HCT116 (cell line): ENCODE measurements around the gene PKP3. TPM values are rescaled to one million over a fixed set of nuclear protein-coding genes. Genes with fewer than 3 reads are reported as not detected.

Source experiments
- ATAC-seq: fragments of 200-7000 bp; cut with Tn5 transposase; 2 replicates; pipeline ENCODE4 v1.9.1; 2020; ENCODE audit warnings: mild to moderate bottlenecking, moderate library complexity
- BruUV-seq: library from RNA; stranded (reverse); fragments of 400-500 nt; replicated peaks from 2 replicates; lab custom pipeline; 2021; lab: Mats Ljungman, UMichigan
- CTCF ChIA-PET: fragments of 300-600 bp; sonication (Branson Sonifier 250); formaldehyde crosslinking; loops from one replicate; lab custom pipeline; 2021; ENCODE audit warnings: antibody characterized with exemption; lab: Charles Lee
- POLR2A ChIA-PET: fragments of 300-600, 350-600 bp; sonication (Branson Sonifier 250); formaldehyde crosslinking; loops from one replicate; lab custom pipeline; 2021; ENCODE audit warnings: antibody characterized with exemption; lab: Charles Lee
- RAD21 ChIA-PET, 2 experiments: fragments of 300-600 bp; sonication (Branson Sonifier 250); formaldehyde crosslinking; loops; one replicate each; lab custom pipeline; 2023; ENCODE audit warnings: low total read pairs in 2 of 2; ENCODE audit not compliant: uncharacterized antibody in 2 of 2, unreplicated experiment in 2 of 2, low non-redundant PET in 1 of 2; lab: Charles Lee
- DNase-seq: peaks from one replicate; pipeline ENCODE4 v3.0.0-alpha.2; 2010; ENCODE audit warnings: low read depth, low spot score
- H2AFZ ChIP-seq: fragments of 200-600 bp; shearing (Covaris generic), sonication (generic); 2 replicates; pipeline ENCODE4 v1.6.1; 2017; ENCODE audit warnings: low read depth, mixed run types, mixed read lengths, antibody characterized with exemption, low read length; ENCODE audit not compliant: poor library complexity, severe bottlenecking
- H3K27ac ChIP-seq: 2 replicates; pipeline ENCODE4 v1.5.1; 2012; ENCODE audit warnings: low read depth, low read length
- H3K27me3 ChIP-seq: fragments of 200-600 bp; sonication (generic); 2 replicates; pipeline ENCODE4 v1.6.1; 2016; ENCODE audit warnings: mixed run types, low read length, mixed read lengths; ENCODE audit not compliant: insufficient read depth
- H3K36me3 ChIP-seq, 2 experiments: fragments of 200-500 bp in 1 of 2; fragments of 200-600 bp in 1 of 2; sonication (Bioruptor generic) in 1 of 2; sonication (generic) in 1 of 2; 2 replicates each; pipeline versions ENCODE4 v1.5.1 to v1.6.1; 2014 to 2016; ENCODE audit warnings: low read length in 2 of 2, inconsistent platforms in 1 of 2, mixed read lengths in 1 of 2, mixed run types in 1 of 2; ENCODE audit not compliant: insufficient read depth in 2 of 2, control insufficient read depth in 1 of 2
- H3K4me1 ChIP-seq, 2 experiments: fragments of 200-600 bp in 1 of 2; sonication (generic) in 1 of 2; 2 replicates each; pipeline versions ENCODE4 v1.5.1 to v1.6.1; 2012 to 2017; ENCODE audit warnings: low read length in 2 of 2, inconsistent platforms in 1 of 2, mild to moderate bottlenecking in 1 of 2, mixed read lengths in 1 of 2, mixed run types in 1 of 2, moderate library complexity in 1 of 2; ENCODE audit not compliant: insufficient read depth in 2 of 2, control insufficient read depth in 1 of 2
- H3K4me2 ChIP-seq: fragments of 200-600 bp; sonication (generic); 2 replicates; pipeline ENCODE4 v1.6.1; 2017; ENCODE audit warnings: mixed run types, low read length, mixed read lengths
- H3K4me3 ChIP-seq, 2 experiments: fragments of 200-600 bp in 1 of 2; sonication (generic) in 1 of 2; replicated peaks in 1 of 2; 2 replicates each; pipeline ENCODE4 v1.5.1; 2011 to 2016; ENCODE audit warnings: low read length in 2 of 2, control low read depth in 1 of 2, low read depth in 1 of 2, mild to moderate bottlenecking in 1 of 2, mixed read lengths in 1 of 2, mixed run types in 1 of 2
- H3K79me2 ChIP-seq: fragments of 200-600 bp; sonication (generic); 2 replicates; pipeline ENCODE4 v1.6.1; 2017; ENCODE audit warnings: mild to moderate bottlenecking, mixed run types, low read length, moderate library complexity, mixed read lengths; ENCODE audit not compliant: insufficient read depth
- H3K9ac ChIP-seq: fragments of 200-600 bp; sonication (generic); 2 replicates; pipeline ENCODE4 v1.6.1; 2016; ENCODE audit warnings: low read length, mixed read lengths
- H3K9me2 ChIP-seq: fragments of 200-600 bp; sonication (generic), shearing (Covaris generic); 2 replicates; pipeline ENCODE4 v1.6.1; 2017; ENCODE audit warnings: mixed run types, mild to moderate bottlenecking, moderate library complexity; ENCODE audit not compliant: insufficient read depth
- H3K9me3 ChIP-seq, 2 experiments: fragments of 200-500 bp in 1 of 2; fragments of 200-600 bp in 1 of 2; sonication (Bioruptor generic) in 1 of 2; sonication (generic) in 1 of 2; 2 replicates each; pipeline ENCODE4 v1.6.1; 2014 to 2017; ENCODE audit warnings: low read length in 2 of 2, mixed read lengths in 2 of 2, inconsistent platforms in 1 of 2, low read depth in 1 of 2, mild to moderate bottlenecking in 1 of 2, mixed run types in 1 of 2, moderate library complexity in 1 of 2; ENCODE audit not compliant: control insufficient read depth in 1 of 2, insufficient read depth in 1 of 2
- H4K20me1 ChIP-seq: fragments of 200-600 bp; sonication (generic), shearing (Covaris generic); 2 replicates; pipeline ENCODE4 v1.6.1; 2017; ENCODE audit warnings: mixed run types, mild to moderate bottlenecking, moderate library complexity; ENCODE audit not compliant: insufficient read depth
- CEBPB ChIP-seq: IDR thresholded peaks from 2 replicates; pipeline ENCODE4 v1.6.1; 2012; ENCODE audit warnings: low read depth
- CTCF ChIP-seq, 3 experiments: fragments of 200-600 bp in 1 of 3; sonication (generic) in 1 of 3; IDR thresholded peaks in 2 of 3; conservative IDR thresholded peaks in 1 of 3; 2 replicates each; pipeline ENCODE4 v1.5.1; 2012 to 2017; ENCODE audit warnings: low read depth in 2 of 3, low read length in 2 of 3, antibody characterized with exemption in 1 of 3, borderline replicate concordance in 1 of 3, control low read depth in 1 of 3, mild to moderate bottlenecking in 1 of 3, mixed read lengths in 1 of 3, mixed run types in 1 of 3, moderate library complexity in 1 of 3; ENCODE audit not compliant: insufficient read depth in 1 of 3
- EGR1 ChIP-seq: IDR thresholded peaks from 2 replicates; pipeline ENCODE4 v1.6.1; 2012; ENCODE audit warnings: low read depth
- ELF1 ChIP-seq: IDR thresholded peaks from 2 replicates; pipeline ENCODE4 v1.6.1; 2012; ENCODE audit warnings: low read depth, borderline replicate concordance
- EZH2 ChIP-seq: fragments of 200-600 bp; sonication (generic); IDR thresholded peaks from 2 replicates; pipeline ENCODE4 v1.6.1; 2017; ENCODE audit warnings: antibody characterized with exemption, mixed run types
- EZH2phosphoT487 ChIP-seq: fragments of 200-600 bp; IDR thresholded peaks from 2 replicates; pipeline ENCODE4 v1.6.1; 2018; ENCODE audit warnings: antibody characterized with exemption, borderline replicate concordance
- FOSL1 ChIP-seq: IDR thresholded peaks from 2 replicates; pipeline ENCODE4 v1.6.1; 2012; ENCODE audit warnings: low read depth
- RAD21 ChIP-seq: IDR thresholded peaks from 2 replicates; pipeline ENCODE4 v1.6.1; 2012; ENCODE audit warnings: low read depth, mild to moderate bottlenecking
- TCF7L2 ChIP-seq: IDR thresholded peaks from 2 replicates; pipeline ENCODE4 v1.7.0; 2011; ENCODE audit warnings: borderline replicate concordance, inconsistent platforms; ENCODE audit not compliant: insufficient read depth, insufficient read length; ENCODE audit errors: extremely low read depth
- YY1 ChIP-seq: IDR thresholded peaks from 2 replicates; pipeline ENCODE4 v1.6.1; 2011; ENCODE audit warnings: low read length, low read depth, moderate library complexity, mild to moderate bottlenecking; ENCODE audit not compliant: insufficient replicate concordance; ENCODE audit errors: extremely low read depth
- ZNF274 ChIP-seq: fragments of 200-500 bp; sonication (Bioruptor generic); IDR thresholded peaks from 2 replicates; pipeline ENCODE4 v1.6.1; 2014; ENCODE audit warnings: mild to moderate bottlenecking, low read depth, low read length, inconsistent platforms
- intact Hi-C: fragments of 100-400 bp; cut with micrococcal nuclease; formaldehyde crosslinking; loops from 2 replicates; pipeline ENCODE4 v1.10.0; 2022
- total RNA-seq: library from RNA; stranded (reverse); gene quantifications from one replicate; pipeline ENCODE4 v1.2.1, GENCODE V29; 2021; ENCODE audit not compliant: unreplicated experiment
- TF ChIP-seq, protein P1 (sequence below): IDR thresholded peaks from 2 replicates; pipeline ENCODE4 v1.6.1; 2011; ENCODE audit warnings: mild to moderate bottlenecking, low read length, moderate library complexity; ENCODE audit not compliant: insufficient replicate concordance; ENCODE audit errors: extremely low read depth
- TF ChIP-seq, protein P2 (sequence below): IDR thresholded peaks from 2 replicates; pipeline ENCODE4 v1.6.1; 2012; ENCODE audit warnings: low read depth

The PKP3 gene
- total RNA-seq, 1 experiment from 2014 or later: 157 TPM

DNA sequence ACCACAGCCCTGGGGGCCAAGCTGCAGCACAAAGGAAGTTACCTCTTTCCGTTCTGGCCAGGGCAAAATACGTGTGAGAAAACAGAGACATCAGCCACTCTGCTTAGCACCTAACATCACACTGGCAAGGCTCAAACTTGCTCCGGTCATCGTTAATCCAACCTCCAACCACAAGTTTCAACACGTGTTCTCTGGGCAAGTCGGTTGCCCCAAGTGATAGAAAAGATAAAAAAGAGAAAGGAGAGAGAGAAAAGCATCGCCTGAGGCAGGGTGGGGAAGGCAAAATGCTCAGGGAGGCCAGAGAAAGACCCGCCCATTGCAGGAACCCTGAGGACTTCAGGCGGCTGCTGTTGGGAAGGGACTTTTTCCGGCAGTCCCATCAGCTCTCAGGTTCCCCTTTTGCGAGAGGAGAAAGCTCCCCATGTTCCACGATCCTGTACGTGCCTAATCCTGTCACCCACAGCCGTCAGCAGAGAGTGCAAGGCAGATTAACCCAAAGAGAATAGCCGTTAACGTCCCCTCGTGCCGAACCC is 43.2 kb upstream of the PKP3 start:
- DNase-seq (no peak), ATAC-seq (no peak)
- Histone ChIP-seq H3K4me3 (no peak overlapping the region), H3K4me2 (no peak overlapping the region), H3K9me2 (no peaks in the 10 kb centered on the region), H3K9ac (no peak overlapping the region), H3K27ac (no peak overlapping the region), H3K9me3 (no peaks in the 10 kb centered on the region), H3K79me2 (no peaks in the 10 kb centered on the region), H3K4me1 (peaks cover 12% of the 10 kb centered on the region in 2 experiments), H2AFZ (no peak overlapping the region), H3K27me3 (no peaks in the 10 kb centered on the region), H3K36me3 (no peaks in the 10 kb centered on the region), H4K20me1 (no peaks in the 10 kb centered on the region)
- no TSS peak for BruUV-seq
- TF ChIP-seq CEBPB (no peak), ELF1 (no peak), FOSL1 (no peak), EGR1 (no peak), EZH2 (no peak), CTCF (IDR thresholded peaks at IDR 0.05 in 2 of 3, conservative IDR thresholded peaks at IDR 0.05 in 1 of 3; ENCODE audit: borderline replicate concordance in 1 of 3, insufficient read depth in 1 of 3, low read depth in 2 of 3, low read length in 2 of 3) (no peak), TCF7L2 (no peak), EZH2phosphoT487 (no peak), ZNF274 (no peak), YY1 (no peak), RAD21 (no peak)
- TF ChIP-seq, protein P1, sequence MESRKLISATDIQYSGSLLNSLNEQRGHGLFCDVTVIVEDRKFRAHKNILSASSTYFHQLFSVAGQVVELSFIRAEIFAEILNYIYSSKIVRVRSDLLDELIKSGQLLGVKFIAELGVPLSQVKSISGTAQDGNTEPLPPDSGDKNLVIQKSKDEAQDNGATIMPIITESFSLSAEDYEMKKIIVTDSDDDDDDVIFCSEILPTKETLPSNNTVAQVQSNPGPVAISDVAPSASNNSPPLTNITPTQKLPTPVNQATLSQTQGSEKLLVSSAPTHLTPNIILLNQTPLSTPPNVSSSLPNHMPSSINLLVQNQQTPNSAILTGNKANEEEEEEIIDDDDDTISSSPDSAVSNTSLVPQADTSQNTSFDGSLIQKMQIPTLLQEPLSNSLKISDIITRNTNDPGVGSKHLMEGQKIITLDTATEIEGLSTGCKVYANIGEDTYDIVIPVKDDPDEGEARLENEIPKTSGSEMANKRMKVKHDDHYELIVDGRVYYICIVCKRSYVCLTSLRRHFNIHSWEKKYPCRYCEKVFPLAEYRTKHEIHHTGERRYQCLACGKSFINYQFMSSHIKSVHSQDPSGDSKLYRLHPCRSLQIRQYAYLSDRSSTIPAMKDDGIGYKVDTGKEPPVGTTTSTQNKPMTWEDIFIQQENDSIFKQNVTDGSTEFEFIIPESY: no peak
- TF ChIP-seq, protein P2, sequence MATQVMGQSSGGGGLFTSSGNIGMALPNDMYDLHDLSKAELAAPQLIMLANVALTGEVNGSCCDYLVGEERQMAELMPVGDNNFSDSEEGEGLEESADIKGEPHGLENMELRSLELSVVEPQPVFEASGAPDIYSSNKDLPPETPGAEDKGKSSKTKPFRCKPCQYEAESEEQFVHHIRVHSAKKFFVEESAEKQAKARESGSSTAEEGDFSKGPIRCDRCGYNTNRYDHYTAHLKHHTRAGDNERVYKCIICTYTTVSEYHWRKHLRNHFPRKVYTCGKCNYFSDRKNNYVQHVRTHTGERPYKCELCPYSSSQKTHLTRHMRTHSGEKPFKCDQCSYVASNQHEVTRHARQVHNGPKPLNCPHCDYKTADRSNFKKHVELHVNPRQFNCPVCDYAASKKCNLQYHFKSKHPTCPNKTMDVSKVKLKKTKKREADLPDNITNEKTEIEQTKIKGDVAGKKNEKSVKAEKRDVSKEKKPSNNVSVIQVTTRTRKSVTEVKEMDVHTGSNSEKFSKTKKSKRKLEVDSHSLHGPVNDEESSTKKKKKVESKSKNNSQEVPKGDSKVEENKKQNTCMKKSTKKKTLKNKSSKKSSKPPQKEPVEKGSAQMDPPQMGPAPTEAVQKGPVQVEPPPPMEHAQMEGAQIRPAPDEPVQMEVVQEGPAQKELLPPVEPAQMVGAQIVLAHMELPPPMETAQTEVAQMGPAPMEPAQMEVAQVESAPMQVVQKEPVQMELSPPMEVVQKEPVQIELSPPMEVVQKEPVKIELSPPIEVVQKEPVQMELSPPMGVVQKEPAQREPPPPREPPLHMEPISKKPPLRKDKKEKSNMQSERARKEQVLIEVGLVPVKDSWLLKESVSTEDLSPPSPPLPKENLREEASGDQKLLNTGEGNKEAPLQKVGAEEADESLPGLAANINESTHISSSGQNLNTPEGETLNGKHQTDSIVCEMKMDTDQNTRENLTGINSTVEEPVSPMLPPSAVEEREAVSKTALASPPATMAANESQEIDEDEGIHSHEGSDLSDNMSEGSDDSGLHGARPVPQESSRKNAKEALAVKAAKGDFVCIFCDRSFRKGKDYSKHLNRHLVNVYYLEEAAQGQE: no peak
- RAD21 ChIA-PET: no interaction called here
- POLR2A ChIA-PET: no interaction called here
- CTCF ChIA-PET: no interaction called here
- intact Hi-C loops: no loop called here
